LNCaP clone FGC (cell line): Measurements from ENCODE around the gene WFDC6.

Experiments
- DNase-seq: peaks from one replicate; pipeline ENCODE4 v3.0.0-alpha.2; 2011; ENCODE audit warnings: low read depth
- H3K4me3 ChIP-seq: 2 replicates; pipeline ENCODE4 v1.5.1; 2011; ENCODE audit warnings: mild to moderate bottlenecking, low read depth, low read length, control low read depth
- CTCF ChIP-seq: IDR thresholded peaks from 2 replicates; pipeline ENCODE4 v1.5.1; 2012; ENCODE audit warnings: mild to moderate bottlenecking; ENCODE audit not compliant: control insufficient read depth, insufficient read depth; ENCODE audit errors: extremely low read depth

The WFDC6 gene

GRCh38 chr20:45506398-45506797 lies 32.9 kb downstream of the WFDC6 start:
- DNase-seq, result no peak

GRCh38 chr20:45503403-45503802 lies 35.9 kb downstream of the WFDC6 start:
- no peak for DNase-seq
- no peak for TF ChIP-seq CTCF
- H3K4me3 ChIP-seq, result no peak overlapping the region

More at GRCh38 chr20:45506398-45506797, 32.9 kb downstream of the WFDC6 start:
- no peak for TF ChIP-seq CTCF
- no peak overlapping the region for H3K4me3 ChIP-seq

GRCh38 chr20:45502561-45502960 lies 36.7 kb downstream of the WFDC6 start:
- no peak overlapping the region for H3K4me3 ChIP-seq
- no peak for DNase-seq
- TF ChIP-seq CTCF, result no peak

GRCh38 chr20:45501600-45501999 lies 37.7 kb downstream of the WFDC6 start:
- no peak for TF ChIP-seq CTCF
- H3K4me3 ChIP-seq, result no peak overlapping the region
- DNase-seq, result no peak

- no peak for DNase-seq
- TF ChIP-seq CTCF, result no peak
Measured at GRCh38 chr20:45500022-45500421, 39.3 kb downstream of the WFDC6 start.

GRCh38 chr20:45497971-45498494 lies 41.2 kb downstream of the WFDC6 start:
- DNase-seq, result no peak
- no peak for TF ChIP-seq CTCF
- no peak overlapping the region for H3K4me3 ChIP-seq

More at GRCh38 chr20:45500022-45500421, 39.3 kb downstream of the WFDC6 start:
- H3K4me3 ChIP-seq, result no peak overlapping the region

- no peak overlapping the region for H3K4me3 ChIP-seq
- no peak for TF ChIP-seq CTCF
- DNase-seq, result no peak
Measured at GRCh38 chr20:45496166-45496565, 43.1 kb downstream of the WFDC6 start.
